Stimulated activated memory B cell treated with anti-CD40 and anti-IgM and Interleukin-4, amounts not matched to agents 10 μg/mL and 1 μg/mL and 100 μg/mL, for 72 hours (primary cell): ENCODE measurements around the gene MACROD2.

Experiments used
- ATAC-seq: fragments of 150-1000 bp; cut with Tn5 transposase; 2 replicates; pipeline ENCODE4 v1.10.0; 2021
- H3K27ac Mint-ChIP-seq: one replicate; pipeline ENCODE4 v1.8.0; 2022; ENCODE audit warnings: mild to moderate bottlenecking, mixed read lengths
- H3K27me3 Mint-ChIP-seq: one replicate; pipeline ENCODE4 v1.8.0; 2022; ENCODE audit warnings: mixed read lengths
- H3K36me3 Mint-ChIP-seq: one replicate; pipeline ENCODE4 v1.8.0; 2022; ENCODE audit warnings: mixed read lengths
- H3K4me1 Mint-ChIP-seq: one replicate; pipeline ENCODE4 v1.8.0; 2022; ENCODE audit warnings: mixed read lengths
- H3K4me3 Mint-ChIP-seq: one replicate; pipeline ENCODE4 v1.8.0; 2022; ENCODE audit warnings: mild to moderate bottlenecking, moderate library complexity, mixed read lengths
- H3K9me3 Mint-ChIP-seq: one replicate; pipeline ENCODE4 v1.8.0; 2022; ENCODE audit warnings: mixed read lengths

MACROD2 gene

GRCh38 chr20:14881518-14881917 lies 886.2 kb downstream of the MACROD2 start:
- Mint-ChIP-seq H3K4me1 (no peaks in the 10 kb centered on the region), H3K9me3 (peaks cover 2% of the 10 kb centered on the region), H3K27ac (no peak overlapping the region), H3K36me3 (no peaks in the 10 kb centered on the region), H3K27me3 (no peaks in the 10 kb centered on the region), H3K4me3 (no peak overlapping the region)
- no peak for ATAC-seq

- Mint-ChIP-seq H3K9me3 (peaks cover 2% of the 10 kb centered on the region), H3K4me1 (no peaks in the 10 kb centered on the region), H3K36me3 (no peaks in the 10 kb centered on the region), H3K27ac (no peak overlapping the region), H3K27me3 (no peaks in the 10 kb centered on the region), H3K4me3 (no peak overlapping the region)
- ATAC-seq: no peak
Observed at GRCh38 chr20:14882157-14882556, 886.8 kb downstream of the MACROD2 start.

- H3K9me3 Mint-ChIP-seq: peaks cover under 1% of the 10 kb centered on the region
- H3K4me1 Mint-ChIP-seq: no peaks in the 10 kb centered on the region
- H3K27ac Mint-ChIP-seq: no peak overlapping the region
- no peak overlapping the region for H3K4me3 Mint-ChIP-seq
- no peaks in the 10 kb centered on the region for H3K36me3 Mint-ChIP-seq
- H3K27me3 Mint-ChIP-seq: no peaks in the 10 kb centered on the region
- ATAC-seq: no peak
Observed at GRCh38 chr20:14882846-14883245, 887.5 kb downstream of the MACROD2 start.

- no peak overlapping the region for H3K27ac Mint-ChIP-seq
- no peaks in the 10 kb centered on the region for H3K4me1 Mint-ChIP-seq
- ATAC-seq: no peak
- H3K9me3 Mint-ChIP-seq: no peaks in the 10 kb centered on the region
- H3K27me3 Mint-ChIP-seq: no peaks in the 10 kb centered on the region
- no peak overlapping the region for H3K4me3 Mint-ChIP-seq
- H3K36me3 Mint-ChIP-seq: no peaks in the 10 kb centered on the region
Observed at GRCh38 chr20:14883324-14883723, 888.0 kb downstream of the MACROD2 start.

- peaks cover 4% of the 10 kb centered on the region for H3K9me3 Mint-ChIP-seq
- no peaks in the 10 kb centered on the region for H3K27me3 Mint-ChIP-seq
- no peak overlapping the region for H3K27ac Mint-ChIP-seq
- no peak for ATAC-seq
- H3K4me1 Mint-ChIP-seq: no peaks in the 10 kb centered on the region
- H3K36me3 Mint-ChIP-seq: no peaks in the 10 kb centered on the region
- no peak overlapping the region for H3K4me3 Mint-ChIP-seq
Observed at GRCh38 chr20:14885661-14886060, 890.3 kb downstream of the MACROD2 start.

GRCh38 chr20:14888134-14888533 lies 892.8 kb downstream of the MACROD2 start:
- H3K4me3 Mint-ChIP-seq: no peak overlapping the region
- H3K9me3 Mint-ChIP-seq: peaks cover 7% of the 10 kb centered on the region
- no peaks in the 10 kb centered on the region for H3K27me3 Mint-ChIP-seq
- H3K36me3 Mint-ChIP-seq: no peaks in the 10 kb centered on the region
- H3K27ac Mint-ChIP-seq: no peak overlapping the region
- no peaks in the 10 kb centered on the region for H3K4me1 Mint-ChIP-seq
- no peak for ATAC-seq

- Mint-ChIP-seq H3K27me3 (no peaks in the 10 kb centered on the region), H3K4me3 (no peak overlapping the region), H3K9me3 (peaks cover 7% of the 10 kb centered on the region), H3K27ac (no peak overlapping the region), H3K4me1 (no peaks in the 10 kb centered on the region), H3K36me3 (no peaks in the 10 kb centered on the region)
- no peak for ATAC-seq
Observed at GRCh38 chr20:14889496-14890255, 894.4 kb downstream of the MACROD2 start.

GRCh38 chr20:14890713-14891112 lies 895.4 kb downstream of the MACROD2 start:
- peaks cover 7% of the 10 kb centered on the region for H3K9me3 Mint-ChIP-seq
- no peak overlapping the region for H3K27ac Mint-ChIP-seq
- no peak for ATAC-seq
- no peaks in the 10 kb centered on the region for H3K4me1 Mint-ChIP-seq
- H3K4me3 Mint-ChIP-seq: no peak overlapping the region
- H3K36me3 Mint-ChIP-seq: no peaks in the 10 kb centered on the region
- peaks cover 9% of the 10 kb centered on the region for H3K27me3 Mint-ChIP-seq

- no peaks in the 10 kb centered on the region for H3K36me3 Mint-ChIP-seq
- H3K27ac Mint-ChIP-seq: no peak overlapping the region
- no peak for ATAC-seq
- no peak overlapping the region for H3K4me3 Mint-ChIP-seq
- peaks cover 9% of the 10 kb centered on the region for H3K27me3 Mint-ChIP-seq
- peaks cover 8% of the 10 kb centered on the region for H3K9me3 Mint-ChIP-seq
- no peaks in the 10 kb centered on the region for H3K4me1 Mint-ChIP-seq
Observed at GRCh38 chr20:14892782-14893181, 897.5 kb downstream of the MACROD2 start.

GRCh38 chr20:14896569-14896968 lies 901.3 kb downstream of the MACROD2 start:
- Mint-ChIP-seq H3K4me3 (no peak overlapping the region), H3K9me3 (peaks cover 2% of the 10 kb centered on the region), H3K4me1 (no peaks in the 10 kb centered on the region), H3K36me3 (no peaks in the 10 kb centered on the region), H3K27me3 (peaks cover 9% of the 10 kb centered on the region), H3K27ac (no peak overlapping the region)
- ATAC-seq: no peak

GRCh38 chr20:14897608-14898007 lies 902.3 kb downstream of the MACROD2 start:
- ATAC-seq: no peak
- Mint-ChIP-seq H3K9me3 (peaks cover 2% of the 10 kb centered on the region), H3K27me3 (peaks cover 9% of the 10 kb centered on the region), H3K36me3 (no peaks in the 10 kb centered on the region), H3K4me1 (no peaks in the 10 kb centered on the region), H3K27ac (no peak overlapping the region), H3K4me3 (no peak overlapping the region)

GRCh38 chr20:14902432-14903089 lies 907.2 kb downstream of the MACROD2 start:
- Mint-ChIP-seq H3K27me3 (no peaks in the 10 kb centered on the region), H3K27ac (no peak overlapping the region), H3K4me3 (no peak overlapping the region), H3K36me3 (no peaks in the 10 kb centered on the region), H3K9me3 (peaks cover 2% of the 10 kb centered on the region), H3K4me1 (no peaks in the 10 kb centered on the region)
- ATAC-seq: peak; percentile 71

- Mint-ChIP-seq H3K4me3 (no peak overlapping the region), H3K9me3 (no peaks in the 10 kb centered on the region), H3K27me3 (no peaks in the 10 kb centered on the region), H3K36me3 (no peaks in the 10 kb centered on the region), H3K4me1 (no peaks in the 10 kb centered on the region), H3K27ac (no peak overlapping the region)
- ATAC-seq: no peak
Observed at GRCh38 chr20:14906908-14907434, 911.7 kb downstream of the MACROD2 start.

- Mint-ChIP-seq H3K36me3 (no peaks in the 10 kb centered on the region), H3K4me3 (no peak overlapping the region), H3K9me3 (no peaks in the 10 kb centered on the region), H3K27ac (no peak overlapping the region), H3K4me1 (no peaks in the 10 kb centered on the region), H3K27me3 (no peaks in the 10 kb centered on the region)
- no peak for ATAC-seq
Observed at GRCh38 chr20:14910126-14910525, 914.8 kb downstream of the MACROD2 start.

GRCh38 chr20:14913896-14914620 lies 918.7 kb downstream of the MACROD2 start:
- Mint-ChIP-seq H3K36me3 (no peaks in the 10 kb centered on the region), H3K4me1 (no peaks in the 10 kb centered on the region), H3K27ac (no peak overlapping the region), H3K27me3 (no peaks in the 10 kb centered on the region), H3K4me3 (no peak overlapping the region), H3K9me3 (no peaks in the 10 kb centered on the region)
- ATAC-seq: no peak
